A673 (cell line): ENCODE measurements around the gene NPHS2.

Source experiments
- EZH2 ChIP-seq: fragments of 200-600 bp; sonication (generic); IDR thresholded peaks from 2 replicates; pipeline ENCODE4 v1.6.1; 2017; ENCODE audit warnings: borderline replicate concordance, low read depth, mild to moderate bottlenecking, mixed read lengths, antibody characterized with exemption, low read length; ENCODE audit not compliant: poor library complexity, severe bottlenecking
- TF ChIP-seq, protein P1 (sequence below): fragments of 300-800, 200-600 bp; sonication (generic); conservative IDR thresholded peaks from 2 replicates; pipeline ENCODE4 v1.5.1; 2017; ENCODE audit warnings: low read depth, mild to moderate bottlenecking, antibody characterized with exemption, low read length, moderate library complexity, mixed read lengths

- TF ChIP-seq, protein P1, sequence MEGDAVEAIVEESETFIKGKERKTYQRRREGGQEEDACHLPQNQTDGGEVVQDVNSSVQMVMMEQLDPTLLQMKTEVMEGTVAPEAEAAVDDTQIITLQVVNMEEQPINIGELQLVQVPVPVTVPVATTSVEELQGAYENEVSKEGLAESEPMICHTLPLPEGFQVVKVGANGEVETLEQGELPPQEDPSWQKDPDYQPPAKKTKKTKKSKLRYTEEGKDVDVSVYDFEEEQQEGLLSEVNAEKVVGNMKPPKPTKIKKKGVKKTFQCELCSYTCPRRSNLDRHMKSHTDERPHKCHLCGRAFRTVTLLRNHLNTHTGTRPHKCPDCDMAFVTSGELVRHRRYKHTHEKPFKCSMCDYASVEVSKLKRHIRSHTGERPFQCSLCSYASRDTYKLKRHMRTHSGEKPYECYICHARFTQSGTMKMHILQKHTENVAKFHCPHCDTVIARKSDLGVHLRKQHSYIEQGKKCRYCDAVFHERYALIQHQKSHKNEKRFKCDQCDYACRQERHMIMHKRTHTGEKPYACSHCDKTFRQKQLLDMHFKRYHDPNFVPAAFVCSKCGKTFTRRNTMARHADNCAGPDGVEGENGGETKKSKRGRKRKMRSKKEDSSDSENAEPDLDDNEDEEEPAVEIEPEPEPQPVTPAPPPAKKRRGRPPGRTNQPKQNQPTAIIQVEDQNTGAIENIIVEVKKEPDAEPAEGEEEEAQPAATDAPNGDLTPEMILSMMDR = no peak
- TF ChIP-seq EZH2 = no peak
These were observed 15.5 kb upstream of the NPHS2 start for GRCh38 chr1:179591253-179591591.
